ENCODE data around the gene PROS1.

The PROS1 gene

GRCh38 chr3:93989241-93989640, 15.5 kb upstream of the PROS1 start:
- H3K27ac ChIP-seq: no peak overlapping the region
- TF ChIP-seq CTCF (conservative IDR thresholded peaks at IDR 0.05): no peak
- TF ChIP-seq ZFX (IDR thresholded peaks at IDR 0.05): no peak

DNA sequence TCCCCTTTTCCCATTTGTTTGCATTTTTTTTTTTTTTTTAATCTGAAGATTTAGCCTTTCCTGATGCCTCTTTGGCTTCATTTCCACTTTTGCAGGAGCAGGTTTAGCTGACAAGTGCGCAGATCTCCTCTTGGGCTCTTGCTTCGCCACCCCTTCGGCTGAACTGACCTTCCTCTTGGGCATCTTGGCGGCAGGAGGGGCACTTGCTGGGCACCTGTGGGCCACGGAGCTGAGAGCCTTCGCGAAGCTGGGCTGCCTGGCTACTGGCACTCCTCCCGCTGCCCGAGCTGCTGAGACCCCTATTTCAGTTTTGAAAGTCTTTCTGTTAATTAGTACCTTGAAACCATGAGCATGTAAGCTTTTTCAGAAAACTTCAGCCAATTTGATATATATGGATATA, 15.1 kb upstream of the PROS1 start:
- TF ChIP-seq ZFX (IDR thresholded peaks at IDR 0.05) (no peak), CTCF (conservative IDR thresholded peaks at IDR 0.05) (no peak)

GRCh38 chr3:93988283-93988682, 14.6 kb upstream of the PROS1 start:
- no peak overlapping the region for H3K27ac ChIP-seq
- TF ChIP-seq ZFX (IDR thresholded peaks at IDR 0.05) (no peak), CTCF (conservative IDR thresholded peaks at IDR 0.05) (no peak)

More for the DNA sequence above, 15.1 kb upstream of the PROS1 start:
- H3K27ac ChIP-seq: no peak overlapping the region

DNA sequence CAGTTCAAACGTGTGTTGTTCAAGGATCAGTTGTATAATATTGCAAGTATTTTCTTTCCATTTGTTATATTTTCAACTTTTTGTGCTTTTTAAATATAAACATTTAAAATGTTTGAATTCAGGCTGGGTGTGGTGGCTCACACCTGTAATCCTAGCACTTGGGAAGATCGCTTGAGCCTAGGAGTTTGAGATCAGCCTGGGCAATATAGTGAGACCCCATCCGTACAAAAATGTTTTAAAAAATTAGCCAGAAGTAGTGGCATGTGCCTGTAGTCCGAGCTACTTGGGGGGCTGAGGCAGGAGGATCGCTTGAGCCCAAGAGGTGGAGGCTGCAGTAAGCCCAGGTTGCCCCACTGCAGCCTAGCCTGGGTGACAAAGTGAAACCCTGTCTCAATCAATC, 10.9 kb upstream of the PROS1 start:
- no peak for TF ChIP-seq ZFX (IDR thresholded peaks at IDR 0.05)
- TF ChIP-seq CTCF (conservative IDR thresholded peaks at IDR 0.05): no peak
- no peak overlapping the region for H3K27ac ChIP-seq

DNA sequence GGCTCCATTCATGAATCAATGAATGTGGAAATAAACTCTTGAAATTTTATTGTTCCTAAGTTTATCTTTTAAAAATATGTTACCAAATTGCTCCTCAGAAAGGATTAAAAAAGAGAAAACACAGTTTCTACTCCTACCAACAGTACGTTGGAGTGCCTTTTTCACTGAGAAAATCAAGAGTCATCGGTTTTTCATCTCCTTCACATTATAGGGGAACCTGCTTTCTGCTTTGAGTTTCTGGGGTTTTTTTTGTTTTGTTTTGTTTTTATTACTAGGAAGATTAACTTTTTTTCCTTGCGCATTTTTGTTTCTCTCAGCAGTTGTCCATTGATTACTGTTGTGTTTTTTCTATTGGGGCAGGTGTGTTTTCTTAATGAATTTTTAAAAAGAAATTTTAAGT, 9.7 kb upstream of the PROS1 start:
- H3K27ac ChIP-seq: no peak overlapping the region
- no peak for TF ChIP-seq ZFX (IDR thresholded peaks at IDR 0.05)

DNA sequence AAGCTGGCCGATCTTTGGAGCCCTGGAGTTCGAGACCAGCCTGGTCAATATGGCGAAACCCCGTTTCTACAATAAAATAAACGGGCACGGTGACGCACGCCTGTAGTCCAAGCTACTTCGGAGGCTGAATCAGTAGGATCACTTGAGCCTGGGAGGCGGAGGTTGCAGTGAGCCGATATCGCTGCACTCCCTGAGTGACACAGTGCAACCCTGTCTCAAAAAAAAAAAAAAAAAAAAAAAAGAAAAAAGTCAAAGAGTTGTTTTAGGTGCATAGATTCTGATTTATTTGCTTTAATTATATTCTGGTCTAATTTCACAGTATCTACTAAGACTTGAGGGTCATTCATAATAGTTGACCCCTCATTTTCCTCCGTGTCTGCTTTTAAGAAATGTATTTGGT, 8.0 kb upstream of the PROS1 start:
- no peak overlapping the region for H3K27ac ChIP-seq
- no peak for TF ChIP-seq CTCF (conservative IDR thresholded peaks at IDR 0.05)
- TF ChIP-seq ZFX (IDR thresholded peaks at IDR 0.05): no peak

DNA sequence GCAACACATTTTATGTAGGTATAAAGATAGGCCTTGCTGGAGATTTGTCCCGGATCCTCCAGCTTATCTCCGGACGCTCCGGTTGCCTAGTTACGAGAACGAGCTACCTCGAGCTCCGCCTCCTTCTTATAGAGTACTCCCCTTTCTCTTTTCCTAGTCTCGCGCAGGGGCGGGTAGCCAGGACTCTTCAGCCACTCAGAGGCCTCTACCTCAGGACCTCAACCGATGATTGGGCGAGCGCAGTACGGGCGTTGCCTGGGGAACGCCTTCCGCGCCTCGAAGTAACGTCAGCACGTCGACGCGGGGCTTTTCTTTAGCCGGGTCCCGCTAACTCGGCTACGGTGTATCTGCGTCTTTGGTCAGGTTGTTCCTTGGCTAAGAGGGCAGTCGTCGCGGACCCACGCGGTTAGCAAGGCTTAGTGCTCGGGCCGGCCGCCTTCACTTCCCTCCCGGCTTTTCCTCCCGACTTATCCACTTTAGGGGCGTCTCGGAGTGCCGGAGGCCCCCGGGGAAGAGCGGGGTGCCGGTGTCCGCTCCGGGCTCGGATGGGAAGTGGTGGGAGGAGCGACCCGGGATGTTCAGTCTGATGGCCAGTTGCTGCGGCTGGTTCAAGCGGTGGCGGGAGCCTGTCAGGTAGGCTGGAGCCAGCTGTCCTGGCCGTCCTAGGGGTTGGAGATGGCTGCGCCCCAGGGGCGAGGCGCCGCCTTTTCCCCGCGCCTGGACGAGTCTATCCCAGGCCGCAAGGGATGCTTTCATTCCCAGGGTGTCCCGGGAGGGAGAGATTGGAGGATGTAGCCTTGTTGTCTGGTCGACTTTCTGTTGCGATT, 6.4 kb upstream of the PROS1 start, which contains the start of gene ARL13B:
Gene ARL13B, plus strand, starts transcription at position 306 of the 827 bp plus-strand sequence. Its CDS starts 269 bp downstream, at position 575.
- H3K27ac ChIP-seq: peak within 1 kb of the TSS; percentile 71
- TF ChIP-seq ZFX (IDR thresholded peaks at IDR 0.05): no peak
- no peak for TF ChIP-seq CTCF (conservative IDR thresholded peaks at IDR 0.05)

DNA sequence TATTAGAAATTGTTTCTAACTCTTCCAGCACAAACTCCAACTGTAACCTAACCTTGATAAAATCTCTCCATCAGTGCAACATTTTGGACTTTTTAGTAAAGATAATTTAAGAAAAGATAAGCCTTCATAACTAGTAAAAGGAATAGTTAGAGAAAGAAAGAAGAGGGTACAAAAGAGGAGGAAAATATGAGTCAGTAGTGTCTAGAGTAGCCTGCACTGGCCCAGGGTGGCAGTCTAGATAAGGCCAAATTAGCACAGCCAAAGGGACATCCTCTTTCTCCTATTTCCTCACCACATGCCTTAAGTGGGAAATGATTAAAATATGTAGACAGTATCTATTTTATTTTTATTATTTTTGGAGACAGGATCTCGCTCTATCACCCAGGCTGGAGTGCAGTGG, 3.7 kb downstream of the PROS1 start:
- TF ChIP-seq ZFX (IDR thresholded peaks at IDR 0.05): no peak
- TF ChIP-seq CTCF (conservative IDR thresholded peaks at IDR 0.05): no peak
- no peak overlapping the region for H3K27ac ChIP-seq

Measured in C4-2B (cell line).